ENCODE results near the gene HS3ST5.
"Not testable (repeated sequence)": the region's sequence is repeated elsewhere in the genome, so short reads cannot be mapped to it uniquely, and the experiment has no call there.

The HS3ST5 gene

DNA sequence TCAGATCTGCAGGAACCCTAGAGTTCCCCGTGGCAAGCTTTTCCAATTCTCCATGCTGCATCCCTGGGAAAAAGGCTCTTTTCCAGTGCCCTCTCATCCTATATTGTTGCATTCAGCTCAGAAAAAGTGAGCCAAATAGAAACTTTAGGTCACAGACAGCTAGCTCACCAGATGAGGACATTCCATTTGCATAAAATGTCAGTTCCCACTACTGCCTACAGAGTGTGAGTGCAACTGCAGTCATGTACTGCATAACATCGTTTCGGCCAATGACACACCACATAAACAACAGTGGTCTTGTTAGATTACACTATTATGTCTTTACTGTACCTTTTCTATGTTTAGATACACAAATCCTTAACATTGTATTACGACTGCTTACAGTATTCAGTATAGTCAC is 8.6 kb downstream of the HS3ST5 start:
- POLR2A ChIA-PET, result no interaction called here
- DNase-seq (ENCODE audit: extremely low spot score), result no peak
- CTCF ChIA-PET, result no interaction called here
- TF ChIP-seq CTBP1 (IDR thresholded peaks at IDR 0.05; ENCODE audit: borderline replicate concordance) (no peak), L3MBTL2 (conservative IDR thresholded peaks at IDR 0.05) (no peak), FOXA1 (IDR thresholded peaks at IDR 0.05) (no peak), ARNT (IDR thresholded peaks at IDR 0.05) (no peak), NFRKB (IDR thresholded peaks at IDR 0.05) (no peak), SP1 (IDR thresholded peaks at IDR 0.05) (no peak), HDGF (IDR thresholded peaks at IDR 0.05; ENCODE audit: borderline replicate concordance) (no peak)
- TF ChIP-seq, protein P1, sequence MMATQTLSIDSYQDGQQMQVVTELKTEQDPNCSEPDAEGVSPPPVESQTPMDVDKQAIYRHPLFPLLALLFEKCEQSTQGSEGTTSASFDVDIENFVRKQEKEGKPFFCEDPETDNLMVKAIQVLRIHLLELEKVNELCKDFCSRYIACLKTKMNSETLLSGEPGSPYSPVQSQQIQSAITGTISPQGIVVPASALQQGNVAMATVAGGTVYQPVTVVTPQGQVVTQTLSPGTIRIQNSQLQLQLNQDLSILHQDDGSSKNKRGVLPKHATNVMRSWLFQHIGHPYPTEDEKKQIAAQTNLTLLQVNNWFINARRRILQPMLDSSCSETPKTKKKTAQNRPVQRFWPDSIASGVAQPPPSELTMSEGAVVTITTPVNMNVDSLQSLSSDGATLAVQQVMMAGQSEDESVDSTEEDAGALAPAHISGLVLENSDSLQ (IDR thresholded peaks at IDR 0.05), result no peak

DNA sequence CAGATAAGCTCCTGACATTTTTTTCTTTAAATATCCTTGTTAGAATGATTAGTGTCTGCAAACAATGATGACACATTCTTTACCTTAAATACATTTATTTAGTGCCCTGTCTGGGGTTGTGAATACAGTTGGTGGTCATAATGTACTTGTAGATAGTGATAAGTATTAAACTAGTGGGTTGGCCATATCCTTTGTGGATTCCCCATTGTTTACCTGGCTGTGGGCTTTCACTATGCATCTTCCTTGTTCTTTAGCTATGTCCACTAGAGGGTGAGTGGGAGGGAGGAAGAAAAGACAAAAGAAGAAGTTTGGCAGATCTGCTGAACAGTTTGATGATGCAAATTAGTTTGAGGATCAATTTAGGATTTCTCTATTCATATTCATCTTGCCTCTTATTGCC is 15.7 kb downstream of the HS3ST5 start:
- TF ChIP-seq NFRKB (IDR thresholded peaks at IDR 0.05) (no peak), HDGF (IDR thresholded peaks at IDR 0.05; ENCODE audit: borderline replicate concordance) (no peak), SP1 (IDR thresholded peaks at IDR 0.05) (no peak), FOXK2 (IDR thresholded peaks at IDR 0.05) (no peak), ELF4 (IDR thresholded peaks at IDR 0.05) (no peak), FOXA1 (IDR thresholded peaks at IDR 0.05) (no peak), L3MBTL2 (conservative IDR thresholded peaks at IDR 0.05) (no peak), FOXM1 (IDR thresholded peaks at IDR 0.05; ENCODE audit: borderline replicate concordance) (no peak), SUZ12 (IDR thresholded peaks at IDR 0.05) (no peak), LEF1 (IDR thresholded peaks at IDR 0.05; ENCODE audit: borderline replicate concordance) (no peak)
- TF ChIP-seq, protein P1 (IDR thresholded peaks at IDR 0.05), result no peak
- CTCF ChIA-PET, result no interaction called here
- no peak for DNase-seq (ENCODE audit: extremely low spot score)
- POLR2A ChIA-PET, result no interaction called here

DNA sequence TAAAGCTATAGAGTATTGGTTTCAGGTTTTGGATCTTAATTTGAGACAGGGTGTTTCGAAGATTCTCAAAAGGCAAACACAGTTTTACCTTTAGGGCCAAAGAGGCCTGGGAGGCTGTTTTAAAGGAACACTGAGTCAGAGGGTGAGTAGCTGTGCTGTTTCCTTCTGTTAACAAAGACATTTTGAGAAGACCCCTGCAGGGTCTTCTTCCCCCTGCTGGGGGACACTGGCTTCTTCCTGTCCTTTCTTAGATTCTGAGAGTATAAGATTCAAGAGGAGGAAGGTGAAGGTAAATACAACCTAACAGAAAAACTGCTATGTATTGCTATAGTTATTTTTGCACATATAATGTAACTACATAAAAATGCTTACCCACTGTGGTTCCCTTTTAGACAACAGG is 19.0 kb downstream of the HS3ST5 start:
- no peak for DNase-seq (ENCODE audit: extremely low spot score)
- CTCF ChIA-PET, result no interaction called here
- POLR2A ChIA-PET, result no interaction called here
- TF ChIP-seq FOXM1 (IDR thresholded peaks at IDR 0.05; ENCODE audit: borderline replicate concordance), result no peak
- TF ChIP-seq NFRKB (IDR thresholded peaks at IDR 0.05), result no peak
- TF ChIP-seq FOXK2 (IDR thresholded peaks at IDR 0.05), result no peak
- no peak for TF ChIP-seq LEF1 (IDR thresholded peaks at IDR 0.05; ENCODE audit: borderline replicate concordance)
- TF ChIP-seq FOXA1 (IDR thresholded peaks at IDR 0.05), result no peak
- no peak for TF ChIP-seq ZNF384 (IDR thresholded peaks at IDR 0.05)
- no peak for TF ChIP-seq SP1 (IDR thresholded peaks at IDR 0.05)
- no peak for TF ChIP-seq BHLHE40 (IDR thresholded peaks at IDR 0.05; ENCODE audit: borderline replicate concordance)
- TF ChIP-seq CTBP1 (IDR thresholded peaks at IDR 0.05; ENCODE audit: borderline replicate concordance), result no peak
- no peak for TF ChIP-seq TARDBP (IDR thresholded peaks at IDR 0.05)
- TF ChIP-seq SUZ12 (IDR thresholded peaks at IDR 0.05), result no peak
- TF ChIP-seq ELF4 (IDR thresholded peaks at IDR 0.05), result no peak
- no peak for TF ChIP-seq HDGF (IDR thresholded peaks at IDR 0.05; ENCODE audit: borderline replicate concordance)
- no peak for TF ChIP-seq L3MBTL2 (conservative IDR thresholded peaks at IDR 0.05)
- no peak for TF ChIP-seq ARNT (IDR thresholded peaks at IDR 0.05)
- TF ChIP-seq, protein P1 (IDR thresholded peaks at IDR 0.05), result no peak

DNA sequence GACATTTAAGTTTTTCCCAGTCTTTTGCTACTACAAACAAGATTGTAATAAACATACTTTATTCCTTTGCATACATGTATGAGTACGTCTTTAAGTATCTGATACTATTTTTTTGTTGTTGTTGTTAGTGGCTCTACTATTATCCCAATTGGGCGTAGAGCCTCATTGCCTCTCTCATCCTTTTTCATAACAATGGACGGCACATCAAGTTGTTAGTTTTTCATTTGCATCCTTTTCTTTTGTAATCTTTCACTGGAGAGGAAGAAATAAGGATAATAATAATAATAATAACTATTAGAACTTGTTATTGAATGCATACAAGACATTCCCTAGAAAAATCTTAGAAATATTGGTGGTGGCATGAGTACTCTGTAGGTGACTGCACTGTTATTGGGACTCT is 23.1 kb downstream of the HS3ST5 start:
- ChIA-PET CTCF (no interaction called here), POLR2A (no interaction called here)
- no peak for TF ChIP-seq FOXM1 (IDR thresholded peaks at IDR 0.05; ENCODE audit: borderline replicate concordance)
- TF ChIP-seq, protein P1 (IDR thresholded peaks at IDR 0.05), result no peak
- TF ChIP-seq HDGF (IDR thresholded peaks at IDR 0.05; ENCODE audit: borderline replicate concordance), result no peak
- no peak for TF ChIP-seq NFRKB (IDR thresholded peaks at IDR 0.05)
- TF ChIP-seq BHLHE40 (IDR thresholded peaks at IDR 0.05; ENCODE audit: borderline replicate concordance), result no peak
- TF ChIP-seq LEF1 (IDR thresholded peaks at IDR 0.05; ENCODE audit: borderline replicate concordance), result no peak
- no peak for TF ChIP-seq FOXA1 (IDR thresholded peaks at IDR 0.05)
- no peak for TF ChIP-seq ARNT (IDR thresholded peaks at IDR 0.05)
- TF ChIP-seq ZNF384 (IDR thresholded peaks at IDR 0.05), result no peak
- TF ChIP-seq CTBP1 (IDR thresholded peaks at IDR 0.05; ENCODE audit: borderline replicate concordance), result no peak
- no peak for TF ChIP-seq FOXK2 (IDR thresholded peaks at IDR 0.05)
- no peak for TF ChIP-seq L3MBTL2 (conservative IDR thresholded peaks at IDR 0.05)
- no peak for TF ChIP-seq SUZ12 (IDR thresholded peaks at IDR 0.05)
- TF ChIP-seq SP1 (IDR thresholded peaks at IDR 0.05), result no peak
- no peak for TF ChIP-seq TARDBP (IDR thresholded peaks at IDR 0.05)
- TF ChIP-seq ELF4 (IDR thresholded peaks at IDR 0.05), result no peak
- DNase-seq (ENCODE audit: extremely low spot score), result no peak

DNA sequence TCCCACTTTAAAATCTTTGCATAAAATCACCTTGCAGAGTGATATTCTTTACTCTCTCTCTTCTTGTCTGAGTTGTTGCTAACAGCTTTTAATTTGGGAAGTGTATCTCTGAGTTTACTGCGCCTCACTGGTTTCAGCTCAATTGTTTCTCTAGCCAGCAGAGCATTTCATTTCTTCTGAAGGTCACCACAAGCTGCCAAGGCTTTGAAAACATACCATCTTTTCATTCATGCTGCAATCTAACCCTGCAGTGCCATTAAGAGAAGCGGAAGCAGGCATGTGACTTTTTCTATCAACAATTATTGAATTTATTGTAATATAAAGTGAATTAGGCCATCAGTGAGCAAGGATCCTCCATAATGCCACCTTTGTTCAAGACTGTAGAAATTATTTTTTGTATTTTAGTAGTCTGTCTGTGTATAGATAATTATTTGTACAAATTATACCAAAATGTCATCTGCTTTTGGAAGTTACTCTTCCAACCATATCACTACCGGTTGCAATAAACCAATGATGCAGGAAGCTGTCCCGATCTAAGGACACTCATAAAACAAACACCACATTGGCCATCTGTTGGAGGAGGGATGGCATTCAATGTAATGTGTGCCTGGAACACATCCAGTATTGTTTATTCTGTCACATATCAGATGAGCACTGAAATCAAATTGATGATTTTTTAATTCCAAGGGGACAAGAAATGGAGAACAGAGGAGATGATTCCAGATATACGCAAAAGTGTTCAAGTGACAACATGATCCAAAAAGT is 26.8 kb downstream of the HS3ST5 start:
- ChIA-PET CTCF (no interaction called here), POLR2A (no interaction called here)
- TF ChIP-seq NFRKB (IDR thresholded peaks at IDR 0.05) (no peak), FOXA1 (IDR thresholded peaks at IDR 0.05) (no peak), SP1 (IDR thresholded peaks at IDR 0.05) (no peak), FOXM1 (IDR thresholded peaks at IDR 0.05; ENCODE audit: borderline replicate concordance) (no peak), FOXK2 (IDR thresholded peaks at IDR 0.05) (no peak), CTBP1 (IDR thresholded peaks at IDR 0.05; ENCODE audit: borderline replicate concordance) (no peak), BHLHE40 (IDR thresholded peaks at IDR 0.05; ENCODE audit: borderline replicate concordance) (no peak), TARDBP (IDR thresholded peaks at IDR 0.05) (no peak)
- DNase-seq (ENCODE audit: extremely low spot score), result no peak

DNA sequence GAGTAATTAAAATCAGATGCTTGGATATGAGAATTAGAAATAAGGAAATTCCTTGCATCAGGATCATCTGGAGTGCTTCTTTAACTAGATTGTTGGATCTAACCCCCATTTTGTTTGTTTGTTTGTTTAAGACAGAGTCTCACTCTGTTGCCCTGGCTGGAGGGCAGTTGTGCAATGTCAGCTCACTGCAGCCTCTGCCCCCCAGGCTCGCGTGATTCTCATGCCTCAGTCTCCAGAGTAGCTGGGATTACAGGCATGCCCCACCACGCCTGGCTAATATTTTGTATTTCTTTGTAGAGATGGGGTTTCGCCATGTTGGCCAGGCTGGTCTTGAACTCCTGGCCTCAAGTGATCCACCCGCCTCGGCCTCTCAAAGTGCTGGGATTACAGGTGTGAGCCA is 29.0 kb downstream of the HS3ST5 start:
- DNase-seq (ENCODE audit: extremely low spot score); CTCF ChIA-PET; POLR2A ChIA-PET: not testable (repeated sequence)
